WERI-Rb-1 (cell line): ENCODE results near the gene HEMK1.
A peak's percentile ranks its signal among the peaks of the same experiment; 100 is the strongest.

ENCODE experiments used
- DNase-seq: peaks from one replicate; pipeline ENCODE4 v3.0.0-alpha.2; 2020
- H3K27ac ChIP-seq: fragments of 250-450 bp; sonication (Bioruptor Pico); 2 replicates; pipeline ENCODE4 v1.5.1; 2020; ENCODE audit warnings: mild to moderate bottlenecking, moderate library complexity
- H3K27me3 ChIP-seq: fragments of 250-450 bp; sonication (Bioruptor Pico); 2 replicates; pipeline ENCODE4 v1.5.1; 2021; ENCODE audit warnings: mild to moderate bottlenecking, low read depth, moderate library complexity; ENCODE audit not compliant: insufficient read depth, severe bottlenecking
- H3K36me3 ChIP-seq: fragments of 250-450 bp; sonication (Bioruptor Pico); 2 replicates; pipeline ENCODE4 v1.5.1; 2020; ENCODE audit warnings: mild to moderate bottlenecking, moderate library complexity
- H3K4me3 ChIP-seq: 2 replicates; pipeline ENCODE4 v1.5.1; 2011; ENCODE audit warnings: low read depth, mild to moderate bottlenecking, control low read depth, low read length
- H3K9me3 ChIP-seq: fragments of 250-450 bp; sonication (Bioruptor Pico); 2 replicates; pipeline ENCODE4 v1.5.1; 2021; ENCODE audit warnings: mild to moderate bottlenecking, moderate library complexity; ENCODE audit not compliant: severe bottlenecking
- CTCF ChIP-seq: IDR thresholded peaks from 2 replicates; pipeline ENCODE4 v1.5.1; 2011; ENCODE audit warnings: low read depth, mild to moderate bottlenecking, control low read depth, inconsistent platforms, low read length

HEMK1 gene

GRCh38 chr3:50599115-50599715 lies 29.9 kb downstream of the HEMK1 start:
- Histone ChIP-seq H3K27me3 (no peaks in the 10 kb centered on the region), H3K36me3 (no peaks in the 10 kb centered on the region), H3K4me3 (no peak overlapping the region), H3K9me3 (no peaks in the 10 kb centered on the region), H3K27ac (no peak overlapping the region)
- no peak for DNase-seq
- TF ChIP-seq CTCF = no peak

- no peaks in the 10 kb centered on the region for H3K36me3 ChIP-seq
- no peak overlapping the region for H3K27ac ChIP-seq
- no peak overlapping the region for H3K4me3 ChIP-seq
- no peaks in the 10 kb centered on the region for H3K27me3 ChIP-seq
- no peak for DNase-seq
- H3K9me3 ChIP-seq = no peaks in the 10 kb centered on the region
- no peak for TF ChIP-seq CTCF
Observed at GRCh38 chr3:50599716-50600118, 30.4 kb downstream of the HEMK1 start.

GRCh38 chr3:50600141-50600753 lies 30.9 kb downstream of the HEMK1 start:
- Histone ChIP-seq H3K9me3 (no peaks in the 10 kb centered on the region), H3K4me3 (no peak overlapping the region), H3K27ac (no peak overlapping the region), H3K27me3 (no peaks in the 10 kb centered on the region), H3K36me3 (no peaks in the 10 kb centered on the region)
- TF ChIP-seq CTCF = no peak
- no peak for DNase-seq

- Histone ChIP-seq H3K27ac (peak overlapping the region; percentile 44), H3K36me3 (peaks cover 1% of the 10 kb centered on the region; the same call in 1 of the 2 replicates), H3K4me3 (no peak overlapping the region), H3K27me3 (no peaks in the 10 kb centered on the region), H3K9me3 (no peaks in the 10 kb centered on the region)
- DNase-seq = peak; percentile 44
- TF ChIP-seq CTCF = no peak
Observed at GRCh38 chr3:50600841-50601591, 31.7 kb downstream of the HEMK1 start.

- Histone ChIP-seq H3K27me3 (no peaks in the 10 kb centered on the region), H3K9me3 (no peaks in the 10 kb centered on the region), H3K36me3 (peaks cover 17% of the 10 kb centered on the region), H3K27ac (no peak overlapping the region), H3K4me3 (no peak overlapping the region)
- TF ChIP-seq CTCF = no peak
- DNase-seq = no peak
Observed at GRCh38 chr3:50602595-50603191, 33.4 kb downstream of the HEMK1 start.
